SK-N-MC (cell line): ENCODE measurements around the gene ARHGAP29.

Experiments
- EZH2 ChIP-seq: fragments of 200-600 bp; sonication (generic); IDR thresholded peaks from one replicate; pipeline ENCODE4 v1.6.1; 2017; ENCODE audit warnings: antibody characterized with exemption
- POLR2AphosphoS5 ChIP-seq: IDR thresholded peaks from 2 replicates; pipeline ENCODE4 v1.6.1; 2012; ENCODE audit warnings: mild to moderate bottlenecking, low read depth, low read length, borderline replicate concordance

DNA sequence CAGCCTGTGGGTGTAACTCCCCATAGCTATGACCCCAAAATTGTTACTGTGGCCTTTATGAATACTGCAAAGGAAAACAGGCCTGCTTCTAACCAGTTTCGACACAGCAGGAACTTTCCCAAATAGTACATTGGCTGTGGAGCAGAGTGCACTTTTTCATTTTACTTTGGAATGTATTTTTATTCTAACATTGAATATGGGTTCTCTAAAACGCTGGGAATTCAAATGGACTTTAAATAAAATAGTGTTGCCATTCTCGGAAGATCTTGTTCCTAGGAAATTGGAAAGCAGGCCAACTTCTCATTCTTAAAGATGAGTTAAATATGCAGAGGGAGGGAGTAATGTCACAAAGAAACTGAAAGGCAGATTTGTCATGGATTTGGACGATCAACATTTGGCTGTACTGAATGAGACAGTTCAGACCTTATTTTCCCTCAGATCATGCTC, 39.6 kb upstream of the ARHGAP29 start:
- TF ChIP-seq EZH2, result no peak
- no peak for TF ChIP-seq POLR2AphosphoS5
